ENCODE measurements around the gene CHST7.

The CHST7 gene

GRCh38 chrX:46547857-46548256, 25.7 kb upstream of the CHST7 start:
- no peak for TF ChIP-seq CTCF (IDR thresholded peaks at IDR 0.05; ENCODE audit: extremely low read depth, insufficient read depth, missing control alignments)
- no peak for DNase-seq (ENCODE audit: low spot score)
- in situ Hi-C loops (cut with MboI; ENCODE audit: low pct_unique_long_range_greater_than_20kb, low sequenced_read_pairs, unreplicated experiment), result loop anchor here (25.0 kb wide), 1 partner anchor 111 kb away; no protein-coding TSS in a partner anchor

GRCh38 chrX:46549914-46550313, 23.7 kb upstream of the CHST7 start:
- no peak for TF ChIP-seq CTCF (IDR thresholded peaks at IDR 0.05; ENCODE audit: extremely low read depth, insufficient read depth, missing control alignments)
- in situ Hi-C loops (cut with MboI; ENCODE audit: low pct_unique_long_range_greater_than_20kb, low sequenced_read_pairs, unreplicated experiment), result loop anchor here (10.0 to 25.0 kb wide), 2 partner anchors 85 to 113 kb away; no protein-coding TSS in a partner anchor
- DNase-seq (ENCODE audit: low spot score), result no peak

- no peak for DNase-seq (ENCODE audit: low spot score)
- in situ Hi-C loops (cut with MboI; ENCODE audit: low pct_unique_long_range_greater_than_20kb, low sequenced_read_pairs, unreplicated experiment), result loop anchor here (10.0 kb wide), 1 partner anchor 83 kb away; no protein-coding TSS in a partner anchor
- TF ChIP-seq CTCF (IDR thresholded peaks at IDR 0.05; ENCODE audit: extremely low read depth, insufficient read depth, missing control alignments), result no peak
Observed at GRCh38 chrX:46551494-46552128, 22.0 kb upstream of the CHST7 start.

GRCh38 chrX:46553935-46554334, 19.6 kb upstream of the CHST7 start:
- no peak for DNase-seq (ENCODE audit: low spot score)
- in situ Hi-C loops (cut with MboI; ENCODE audit: low pct_unique_long_range_greater_than_20kb, low sequenced_read_pairs, unreplicated experiment), result loop anchor here (10.0 kb wide), 1 partner anchor 81 kb away; no protein-coding TSS in a partner anchor
- TF ChIP-seq CTCF (IDR thresholded peaks at IDR 0.05; ENCODE audit: extremely low read depth, insufficient read depth, missing control alignments), result no peak

GRCh38 chrX:46554942-46555341, 18.6 kb upstream of the CHST7 start:
- in situ Hi-C loops (cut with MboI; ENCODE audit: low pct_unique_long_range_greater_than_20kb, low sequenced_read_pairs, unreplicated experiment), result loop anchor here (10.0 kb wide), 1 partner anchor 80 kb away; no protein-coding TSS in a partner anchor
- no peak for DNase-seq (ENCODE audit: low spot score)
- peak; percentile 16 for TF ChIP-seq CTCF (IDR thresholded peaks at IDR 0.05; ENCODE audit: extremely low read depth, insufficient read depth, missing control alignments)

- in situ Hi-C loops (cut with MboI; ENCODE audit: low pct_unique_long_range_greater_than_20kb, low sequenced_read_pairs, unreplicated experiment), result loop anchor here (10.0 kb wide), 1 partner anchor 76 kb away; no protein-coding TSS in a partner anchor
- DNase-seq (ENCODE audit: low spot score), result no peak
Observed at GRCh38 chrX:46559062-46559461, 14.5 kb upstream of the CHST7 start.

More at GRCh38 chrX:46559062-46559461, 14.5 kb upstream of the CHST7 start:
- no peak for TF ChIP-seq CTCF (IDR thresholded peaks at IDR 0.05; ENCODE audit: extremely low read depth, insufficient read depth, missing control alignments)
